ENCODE data around the gene TRIM52.

The TRIM52 gene

DNA sequence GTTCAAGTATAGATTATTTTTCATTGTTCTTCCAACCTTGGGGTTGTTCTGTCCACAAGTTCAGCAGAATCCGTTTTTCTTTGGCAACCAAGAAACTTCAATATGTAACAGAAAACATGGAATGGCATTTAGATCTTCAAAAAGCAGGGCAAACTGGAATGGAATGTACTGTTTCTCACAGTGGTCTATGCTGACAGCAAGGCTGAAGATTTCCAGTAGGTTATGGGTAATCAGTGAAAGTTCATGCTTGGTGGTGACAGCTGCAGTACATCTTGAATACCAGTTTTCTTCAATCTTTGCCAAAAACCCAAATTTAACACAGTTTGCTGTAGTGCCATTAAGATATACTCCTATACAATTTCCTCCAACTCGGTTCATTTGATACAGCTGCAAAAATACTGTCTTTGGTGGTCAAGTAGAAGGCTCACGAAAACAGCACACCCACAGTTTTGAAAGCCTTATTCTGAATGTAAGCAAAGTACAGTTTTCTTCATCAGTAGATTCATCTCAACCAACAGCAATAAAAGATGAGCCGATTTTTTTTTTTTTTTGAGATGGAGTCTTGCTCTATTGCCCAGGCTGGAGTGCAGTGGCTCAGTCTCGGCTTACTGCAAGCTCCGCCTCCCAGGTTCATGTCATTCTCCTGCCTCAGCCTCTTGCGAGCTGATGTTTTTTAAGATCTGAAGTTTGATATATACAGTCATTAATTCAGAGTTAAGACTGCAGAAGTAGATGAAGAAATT lies 4.9 kb downstream of the TRIM52 start:
- no peak for DNase-seq

DNA sequence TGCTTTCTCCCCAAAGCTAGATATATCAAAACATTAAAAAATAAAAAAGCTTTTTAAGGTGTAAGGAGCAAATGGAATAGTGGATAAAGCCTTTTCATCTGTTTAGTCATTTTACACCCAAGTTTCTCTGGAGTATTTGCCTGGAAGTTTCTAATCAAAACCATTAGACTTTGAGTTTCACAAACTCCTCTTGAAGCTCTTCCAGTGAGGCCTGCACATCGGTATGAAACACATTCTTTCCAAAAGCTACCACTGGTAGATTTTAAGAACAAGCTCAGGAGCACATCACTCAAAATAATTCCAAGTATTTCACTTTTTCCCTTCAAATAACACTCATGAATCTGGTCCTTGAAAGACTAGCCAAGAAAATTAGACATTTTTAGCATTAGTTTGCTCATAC lies 5.7 kb downstream of the TRIM52 start:
- DNase-seq: no peak

DNA sequence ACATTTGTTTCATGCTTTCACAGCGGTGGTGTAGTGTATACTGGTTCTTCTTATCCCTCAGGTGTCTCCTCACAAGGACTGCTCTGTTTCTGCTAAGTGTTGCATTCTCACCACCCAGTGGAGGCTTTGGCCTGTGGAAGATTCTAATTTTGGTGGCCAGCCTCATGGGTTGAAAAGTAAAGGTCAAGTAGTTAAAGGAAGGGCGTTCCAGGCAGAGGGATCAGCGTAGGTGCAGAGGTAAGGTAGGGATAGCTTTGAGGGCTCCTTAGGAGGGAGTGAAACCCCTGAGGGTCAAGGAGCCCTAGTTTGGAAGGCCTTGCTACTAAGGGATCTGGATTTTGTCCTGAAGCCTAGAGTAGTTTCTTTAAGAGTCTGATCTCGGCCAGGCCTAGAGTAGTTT lies 12.7 kb downstream of the TRIM52 start:
- DNase-seq: no peak

DNA sequence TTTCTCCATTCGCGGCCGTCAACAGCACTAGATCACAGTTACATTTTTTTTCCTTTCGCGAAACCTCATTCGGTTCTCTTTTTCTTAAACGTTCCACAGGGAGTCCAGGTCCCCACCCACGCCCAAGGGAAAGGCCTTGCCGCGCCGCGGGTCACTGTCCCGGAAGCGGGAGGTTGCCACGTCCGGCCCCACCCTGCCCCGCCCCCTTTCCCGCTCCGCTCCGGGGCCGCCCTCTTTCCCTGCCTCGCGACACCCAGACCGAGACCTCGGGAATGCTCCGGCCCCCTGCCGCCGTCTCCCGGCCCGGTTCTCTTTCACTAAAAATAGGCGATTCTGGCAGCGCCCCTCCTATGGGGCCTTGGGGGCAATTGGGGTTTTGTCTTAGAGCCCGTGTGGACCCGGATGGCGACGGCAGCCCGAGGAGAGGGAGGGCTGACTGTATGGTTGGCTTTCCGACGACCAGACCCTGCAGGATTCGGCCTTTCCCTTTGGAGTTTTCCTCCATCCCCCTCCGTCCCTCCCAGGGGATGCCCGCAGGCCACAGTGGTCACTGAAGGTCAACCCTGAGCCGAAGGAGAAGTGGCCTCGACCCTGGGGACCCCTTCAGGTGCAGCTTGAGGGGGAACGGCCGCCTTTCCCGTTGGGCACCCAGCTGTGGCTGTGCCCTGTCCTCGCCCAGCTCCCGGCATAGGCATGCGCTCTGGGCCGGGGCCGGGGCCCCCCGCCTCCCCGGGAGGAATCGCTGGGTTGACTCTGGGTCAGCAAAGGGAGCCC lies 14.5 kb downstream of the TRIM52 start:
- no peak for DNase-seq

DNA sequence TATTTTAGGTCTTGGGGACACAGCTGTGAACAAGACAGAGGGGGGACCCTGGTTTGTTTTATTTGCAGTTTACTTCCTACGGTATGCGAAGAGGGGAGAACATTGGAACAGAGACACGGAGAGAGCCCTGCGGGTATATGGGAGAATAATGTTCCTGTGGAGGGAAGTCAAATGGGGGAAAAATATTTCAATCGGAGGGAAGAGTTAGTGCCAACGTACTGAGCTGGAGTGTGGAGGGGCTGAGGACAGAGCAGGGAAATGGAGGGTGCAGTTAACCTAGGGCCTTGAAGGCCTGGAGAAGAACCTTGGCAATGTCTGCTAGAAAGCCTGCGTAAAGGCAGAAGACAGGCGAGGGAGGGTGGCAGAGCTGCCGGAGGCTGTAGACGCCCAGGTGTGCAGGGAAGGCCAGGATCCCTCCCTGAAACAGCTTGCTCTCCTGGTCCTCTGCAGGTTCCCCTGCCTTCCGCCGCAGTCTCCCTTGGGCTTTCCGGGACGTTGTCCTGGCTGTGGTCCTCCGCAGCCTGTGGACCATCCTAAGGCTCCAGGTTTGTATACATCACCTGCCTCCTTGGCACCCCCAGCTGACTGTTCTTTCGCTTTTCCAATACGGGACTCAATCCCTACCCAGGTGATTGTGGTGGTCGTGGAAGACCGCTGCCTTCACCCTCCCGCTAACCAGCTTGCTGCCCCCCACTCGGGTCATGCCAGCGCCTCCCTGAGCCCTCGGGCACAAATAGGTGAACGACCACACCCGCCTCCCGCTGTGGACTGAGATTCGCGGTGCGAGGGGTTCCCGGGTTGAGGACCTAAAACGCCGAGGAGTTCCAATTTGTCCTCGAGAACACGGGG lies 15.3 kb downstream of the TRIM52 start:
- no peak for DNase-seq

DNA sequence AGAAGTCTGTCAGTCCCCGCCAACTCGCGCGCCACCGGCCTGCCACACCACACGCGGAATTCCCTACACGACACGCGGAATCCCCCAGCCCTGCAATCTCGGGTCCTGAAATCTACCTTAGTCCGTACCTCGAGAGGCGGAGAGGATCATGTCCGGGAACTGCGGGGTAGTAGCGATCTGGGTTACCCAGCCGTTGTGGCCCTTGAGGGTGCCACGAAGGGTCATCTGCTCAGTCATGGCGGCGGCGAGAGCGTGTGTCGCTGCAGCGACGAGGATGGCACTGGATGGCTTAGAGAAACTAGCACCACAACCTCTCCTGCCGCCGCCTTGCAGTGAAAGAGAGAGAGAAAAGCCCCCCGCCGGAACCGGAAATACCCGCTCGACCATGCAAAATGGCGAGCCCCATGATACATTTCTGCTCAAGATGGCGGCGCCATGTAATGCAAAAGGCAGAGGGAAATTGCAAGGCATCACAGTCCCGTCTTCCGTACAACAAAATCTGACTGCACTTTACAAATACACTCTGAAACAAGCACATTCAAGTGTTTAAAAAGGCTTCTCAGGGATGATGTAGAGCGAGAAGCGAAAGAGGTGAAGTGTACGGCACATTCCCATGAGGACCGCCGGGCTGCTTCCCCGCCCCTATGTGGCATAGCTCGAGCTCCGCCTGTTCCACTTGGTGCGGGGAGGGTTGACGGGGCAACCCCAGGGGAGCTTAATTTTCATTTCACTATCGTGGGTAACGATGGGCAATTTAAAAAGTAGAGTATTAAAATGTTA lies 17.2 kb downstream of the TRIM52 start, which contains the start of gene RACK1:
Gene RACK1, minus strand, starts transcription at position 343 of the 780 bp plus-strand sequence. Its CDS starts 106 bp downstream, at position 237.
- DNase-seq: no peak

DNA sequence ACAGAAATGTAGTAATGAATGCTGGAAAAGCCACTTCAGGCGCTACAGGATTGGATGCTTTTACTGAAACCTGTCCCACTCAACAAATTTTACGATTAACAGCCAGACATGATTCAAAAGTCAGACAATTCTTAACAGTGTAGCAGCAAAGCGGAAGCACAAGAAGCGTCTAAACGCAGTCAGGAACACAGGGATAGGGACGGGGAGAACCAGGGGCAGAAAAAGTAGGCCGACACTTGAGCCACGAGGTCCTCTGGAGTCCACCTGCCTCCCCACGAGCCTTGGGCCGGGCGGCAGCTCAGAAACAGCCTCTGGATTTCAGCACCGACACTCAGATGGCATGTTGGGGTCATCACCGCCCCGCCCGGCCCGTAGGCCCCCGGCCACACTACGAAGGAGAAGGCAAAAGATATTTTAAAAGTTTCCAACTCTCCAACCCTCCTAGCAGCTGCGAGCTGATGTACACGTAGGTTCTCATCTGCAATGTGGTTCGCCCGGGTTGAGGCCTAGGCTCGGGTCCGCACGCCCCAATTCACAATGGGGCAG lies 17.9 kb downstream of the TRIM52 start:
- no peak for DNase-seq

DNA sequence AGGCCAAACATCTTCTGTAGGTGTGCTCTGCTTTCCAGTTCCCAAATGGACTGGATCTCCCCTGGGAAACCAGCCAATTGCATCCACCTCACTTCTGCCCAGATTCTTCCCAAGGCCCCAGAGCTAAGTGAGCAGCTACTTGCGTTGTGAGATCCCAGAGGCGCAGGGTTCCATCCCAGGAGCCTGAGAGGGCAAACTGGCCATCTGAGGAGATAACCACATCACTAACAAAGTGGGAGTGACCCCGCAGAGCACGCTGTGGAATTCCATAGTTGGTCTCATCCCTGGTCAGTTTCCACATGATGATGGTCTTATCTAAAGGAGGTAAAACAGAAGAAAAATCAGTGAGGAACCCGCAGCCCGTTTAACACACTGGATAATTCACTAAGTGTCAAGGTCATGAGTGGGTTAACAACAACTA lies 18.9 kb downstream of the TRIM52 start:
- DNase-seq: no peak

DNA sequence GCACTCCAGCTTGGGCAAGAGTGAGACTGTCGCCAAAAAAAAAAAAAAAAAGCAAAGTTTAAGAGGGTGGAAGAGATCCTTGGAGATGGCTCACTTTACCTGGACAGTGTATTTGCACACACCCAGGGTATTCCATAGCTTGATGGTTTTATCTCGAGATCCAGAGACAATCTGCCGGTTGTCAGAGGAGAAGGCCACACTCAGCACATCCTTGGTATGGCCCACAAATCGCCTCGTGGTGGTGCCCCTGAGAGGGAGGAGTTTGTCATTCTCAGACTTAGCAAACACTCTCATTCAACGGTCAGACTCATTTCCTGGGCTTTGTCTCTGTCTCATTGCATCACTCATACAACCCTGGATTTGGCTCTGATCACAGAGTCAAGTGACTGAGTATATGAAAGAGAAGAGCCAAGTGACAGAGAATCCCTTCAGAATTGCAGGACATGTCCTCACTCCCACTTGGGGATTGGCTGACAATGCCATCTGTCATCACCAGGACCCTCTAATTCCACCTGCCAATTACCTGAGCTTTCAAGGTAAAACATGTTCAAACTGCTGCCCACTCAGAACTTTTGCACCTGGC lies 19.5 kb downstream of the TRIM52 start:
- DNase-seq: no peak

DNA sequence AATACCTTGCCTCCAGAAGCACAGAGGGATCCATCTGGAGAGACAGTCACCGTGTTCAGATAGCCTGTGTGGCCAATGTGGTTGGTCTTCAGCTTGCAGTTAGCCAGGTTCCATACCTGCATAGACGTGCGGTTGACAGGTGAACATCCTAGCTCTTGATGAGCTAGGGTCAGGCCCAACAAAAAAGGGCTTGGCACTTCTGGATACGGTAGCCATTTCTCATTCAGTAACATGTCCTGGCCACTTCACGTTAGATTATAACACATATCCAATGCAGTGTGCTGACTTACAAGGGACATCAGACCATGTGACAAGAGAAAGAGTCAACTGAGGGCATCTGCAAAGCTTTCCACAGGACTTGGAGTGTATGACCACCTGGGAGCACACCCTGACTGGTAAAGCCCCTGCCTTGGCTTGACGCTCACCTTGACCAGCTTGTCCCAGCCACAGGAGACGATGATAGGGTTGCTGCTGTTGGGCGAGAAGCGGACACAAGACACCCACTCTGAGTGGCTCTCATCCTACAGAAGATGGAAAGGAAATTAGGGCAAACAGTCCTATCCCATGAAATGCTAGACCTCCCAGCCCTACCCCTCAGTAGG lies 21.8 kb downstream of the TRIM52 start:
- DNase-seq: no peak

DNA sequence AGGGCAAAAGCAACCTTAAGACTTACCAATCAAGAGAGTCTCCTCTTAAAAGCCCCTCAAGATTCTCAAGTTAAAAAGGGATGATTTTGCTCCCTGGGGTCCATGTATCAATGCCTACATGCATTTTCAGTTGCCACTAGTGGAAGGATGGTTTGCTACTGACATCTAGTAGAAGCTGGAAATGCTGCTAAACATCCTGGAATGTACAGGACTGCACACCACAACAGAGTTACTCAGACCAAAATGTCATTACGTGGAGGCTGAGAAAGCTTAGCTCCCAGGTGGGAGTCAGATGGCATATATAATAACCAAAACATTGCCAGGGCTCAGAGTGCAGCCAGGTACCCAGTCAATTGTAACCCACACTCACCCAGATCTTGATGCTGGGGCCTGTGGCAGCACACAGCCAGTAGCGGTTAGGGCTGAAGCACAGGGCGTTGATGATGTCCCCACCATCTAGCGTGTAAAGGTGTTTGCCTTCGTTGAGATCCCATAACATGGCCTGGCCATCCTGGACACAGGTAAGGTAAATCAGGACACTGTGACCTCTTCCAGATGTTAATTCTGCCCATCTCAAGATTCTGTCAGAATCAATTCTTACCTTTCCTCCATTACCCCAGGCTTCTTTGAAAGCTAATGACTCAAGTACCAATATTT lies 23.1 kb downstream of the TRIM52 start:
- DNase-seq: no peak

DNA sequence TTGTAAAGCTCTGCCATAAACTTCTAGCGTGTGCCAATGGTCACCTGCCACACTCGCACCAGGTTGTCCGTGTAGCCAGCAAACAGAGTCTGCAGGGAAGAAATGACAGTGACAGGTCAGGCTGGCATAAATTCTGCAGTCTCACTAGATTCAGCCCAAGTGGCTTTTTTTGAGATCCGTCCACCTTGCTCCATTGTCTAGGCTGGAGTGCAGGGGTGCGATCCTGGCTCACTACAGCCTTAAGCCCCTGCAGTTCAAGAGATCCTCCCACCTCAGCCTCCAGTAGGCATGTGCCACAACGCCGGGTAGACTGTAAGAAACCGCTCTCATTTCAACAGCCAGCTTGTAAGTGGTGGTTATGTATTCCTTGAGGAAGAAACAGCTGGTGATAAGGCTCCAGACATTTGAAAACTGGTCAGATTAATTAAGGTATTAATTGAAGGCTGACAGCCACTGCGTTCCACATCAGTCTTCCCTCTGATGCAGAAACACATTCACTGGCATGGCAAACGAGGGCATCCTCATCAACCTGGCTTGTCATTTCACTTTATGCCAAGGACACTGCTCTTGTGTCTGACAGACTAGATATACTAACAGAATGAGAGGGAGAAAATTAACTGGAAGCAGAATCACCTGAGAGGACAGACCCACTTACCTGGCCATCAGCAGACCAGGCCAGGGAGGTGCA lies 23.8 kb downstream of the TRIM52 start:
- DNase-seq: no peak

DNA sequence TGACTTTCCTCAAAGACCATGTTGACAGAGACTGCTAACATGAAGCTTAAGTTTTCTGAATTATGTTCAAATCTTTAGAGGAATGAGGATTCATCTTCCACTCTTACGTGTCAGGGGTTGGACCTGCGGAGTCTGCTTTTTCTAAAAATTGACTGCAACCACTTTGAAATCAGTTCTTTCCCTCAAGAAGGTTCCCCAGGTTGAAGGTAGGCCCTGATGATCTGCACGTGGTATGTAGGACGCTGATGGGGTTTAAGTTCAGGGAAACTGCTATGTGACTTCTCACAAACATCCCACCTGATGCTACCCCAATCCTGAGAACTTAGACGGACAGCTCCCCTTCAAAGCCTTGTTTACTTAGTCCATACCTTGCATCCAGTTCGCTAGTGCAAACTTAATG lies 24.5 kb downstream of the TRIM52 start:
- DNase-seq: no peak

DNA sequence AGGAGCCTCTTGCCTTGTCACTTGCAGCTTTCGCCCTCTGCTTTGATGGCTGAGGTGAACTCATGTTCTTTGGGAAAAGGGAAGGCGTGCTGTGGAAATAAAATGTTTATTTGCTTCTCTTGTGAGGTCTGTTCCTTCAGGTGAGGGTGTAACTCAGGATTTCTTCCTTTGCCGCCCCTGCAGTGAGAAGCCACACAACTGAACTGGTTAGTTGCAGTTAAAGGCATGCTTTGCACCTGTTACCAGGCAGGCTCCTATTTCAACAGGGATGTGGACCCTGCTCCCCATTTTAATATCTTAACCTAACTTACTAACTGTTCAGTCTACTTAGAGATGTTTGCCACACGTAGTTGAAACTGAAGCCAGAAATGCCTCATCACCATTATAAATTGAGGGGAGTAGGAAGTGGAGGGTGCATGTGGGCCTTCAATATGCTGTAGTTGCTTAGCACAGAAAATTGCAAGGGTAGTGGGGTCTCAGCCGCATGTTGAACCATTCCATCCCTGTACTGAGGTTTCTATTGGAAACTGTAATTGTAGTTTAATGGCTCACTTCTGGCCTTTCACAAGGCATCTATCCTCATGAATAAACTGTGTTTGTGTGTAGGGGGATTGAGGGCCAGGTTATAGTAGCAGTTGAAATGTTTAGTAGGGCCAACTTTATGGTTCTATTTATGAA lies 25.1 kb downstream of the TRIM52 start:
- DNase-seq: no peak

DNA sequence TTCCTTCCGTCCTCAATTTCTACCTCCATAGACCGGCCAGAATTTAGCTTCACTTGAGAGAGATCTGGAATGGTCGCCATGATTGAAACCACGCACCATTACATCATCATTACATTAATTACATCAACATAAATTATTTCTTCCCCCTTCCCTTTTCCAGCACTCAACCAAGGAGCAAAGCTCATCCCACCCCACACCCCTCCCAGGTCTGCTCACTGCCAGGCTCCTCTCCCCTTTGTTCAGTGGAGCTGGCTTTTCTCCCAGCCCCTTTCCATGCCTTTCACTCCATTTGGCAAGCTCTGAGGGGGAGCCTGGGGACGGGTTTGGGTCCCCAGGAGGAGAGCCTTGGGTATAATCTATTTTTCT lies 25.6 kb downstream of the TRIM52 start:
- no peak for DNase-seq

DNA sequence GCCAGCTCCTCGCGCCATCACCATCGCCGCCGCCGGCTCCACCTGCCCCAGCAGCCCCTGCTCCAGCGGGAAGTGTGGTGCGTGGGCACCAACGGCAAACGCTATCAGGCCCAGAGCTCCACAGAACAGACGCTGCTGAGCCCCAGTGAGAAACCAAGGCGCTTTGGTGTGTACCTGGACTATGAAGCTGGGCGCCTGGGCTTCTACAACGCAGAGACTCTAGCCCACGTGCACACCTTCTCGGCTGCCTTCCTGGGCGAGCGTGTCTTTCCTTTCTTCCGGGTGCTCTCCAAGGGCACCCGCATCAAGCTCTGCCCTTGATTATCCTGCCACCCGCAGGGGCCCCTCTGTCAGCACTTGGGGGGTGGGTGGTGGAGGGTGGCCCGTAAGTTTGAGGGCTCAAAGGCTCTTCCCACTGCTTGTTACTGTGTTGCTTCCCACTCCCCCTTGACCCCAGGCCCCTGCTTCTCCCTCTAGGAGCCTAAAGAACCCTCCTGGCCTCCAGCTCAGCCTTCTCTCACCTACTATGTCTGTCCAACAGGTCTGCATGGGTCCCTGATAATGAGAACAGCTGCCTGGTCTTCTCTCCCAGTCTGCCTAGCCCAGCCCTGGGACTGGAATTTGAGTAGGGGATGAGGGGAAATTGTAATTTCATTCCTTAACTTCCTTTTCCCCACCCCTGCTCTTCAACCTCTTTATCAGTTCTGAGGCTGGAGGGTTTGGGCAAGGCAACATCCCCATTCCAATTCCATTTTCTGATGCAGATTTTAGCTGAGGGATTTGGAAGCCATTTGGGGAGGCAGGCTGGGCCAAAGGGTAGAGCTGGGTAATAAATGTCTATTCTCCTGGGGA lies 26.3 kb downstream of the TRIM52 start:
- no peak for DNase-seq

DNA sequence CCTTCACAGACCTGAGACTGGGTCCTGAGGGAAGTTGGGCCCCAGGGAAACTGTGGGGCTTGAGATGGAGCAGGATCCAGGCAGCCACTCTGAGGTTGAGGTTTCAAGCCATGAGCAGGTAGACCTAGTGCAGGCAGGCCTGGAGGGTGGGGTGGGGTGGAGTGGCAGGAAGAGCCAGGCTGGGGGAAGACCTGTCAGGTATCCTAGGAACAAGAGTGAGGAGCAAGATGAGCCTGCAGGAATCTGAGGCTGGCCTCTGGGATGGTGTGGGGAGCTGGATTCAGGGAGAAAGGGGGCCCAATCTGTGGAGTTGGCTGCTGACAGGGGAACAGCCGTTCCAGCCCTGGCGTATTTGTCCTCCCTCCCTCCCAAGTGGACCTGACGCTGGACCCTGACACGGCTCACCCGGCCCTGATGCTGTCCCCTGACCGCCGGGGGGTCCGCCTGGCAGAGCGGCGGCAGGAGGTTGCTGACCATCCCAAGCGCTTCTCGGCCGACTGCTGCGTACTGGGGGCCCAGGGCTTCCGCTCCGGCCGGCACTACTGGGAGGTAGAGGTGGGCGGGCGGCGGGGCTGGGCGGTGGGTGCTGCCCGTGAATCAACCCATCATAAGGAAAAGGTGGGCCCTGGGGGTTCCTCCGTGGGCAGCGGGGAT lies 27.0 kb downstream of the TRIM52 start:
- DNase-seq: no peak
